K562 (cell line): ENCODE results near the gene CAPRIN1. TPM values are rescaled to one million over a fixed set of nuclear protein-coding genes. Genes with fewer than 3 reads are reported as not detected.

ENCODE experiments used
- CBX1 ChIP-seq: sonication (generic); IDR thresholded peaks from 2 replicates; pipeline ENCODE4 v1.6.1; 2016; ENCODE audit warnings: antibody characterized with exemption, low read depth, mild to moderate bottlenecking
- COPS2 ChIP-seq: fragments of 450-650 bp; conservative IDR thresholded peaks from 2 replicates; pipeline ENCODE4 v1.6.1; 2016; ENCODE audit warnings: mild to moderate bottlenecking, moderate library complexity
- E2F8 ChIP-seq: fragments of 450-650 bp; IDR thresholded peaks from 2 replicates; pipeline ENCODE4 v1.7.1; 2018; ENCODE audit warnings: mild to moderate bottlenecking, low read depth; ENCODE audit not compliant: partially characterized antibody
- GATAD2B ChIP-seq: fragments of 450-650 bp; IDR thresholded peaks from 2 replicates; pipeline ENCODE4 v1.6.1; 2017; ENCODE audit warnings: mild to moderate bottlenecking, borderline replicate concordance
- HES1 ChIP-seq: fragments of 450-650 bp; IDR thresholded peaks from 2 replicates; pipeline ENCODE4 v1.6.1; 2016; ENCODE audit warnings: low read depth, mild to moderate bottlenecking, moderate library complexity
- HNRNPH1 ChIP-seq: fragments of 200-400 bp; formaldehyde crosslinking; optimal IDR thresholded peaks from 2 replicates; pipeline ENCODE3; 2017; ENCODE audit warnings: low read depth, mild to moderate bottlenecking, low read length, moderate library complexity
- KAT7 ChIP-seq: sonication (generic); formaldehyde crosslinking; IDR thresholded peaks from 2 replicates; pipeline ENCODE4 v1.8.0; 2022; ENCODE audit warnings: missing genetic modification reagents, mild to moderate bottlenecking, borderline replicate concordance
- PML ChIP-seq: IDR thresholded peaks from 2 replicates; pipeline ENCODE4 v1.6.1; 2012; ENCODE audit warnings: low read length, inconsistent platforms
- POLR2H ChIP-seq: IDR thresholded peaks from 2 replicates; pipeline ENCODE4 v1.6.1; 2016; ENCODE audit warnings: missing genetic modification characterization, low read depth, mild to moderate bottlenecking, control low read depth, missing compliant biosample characterization, moderate library complexity
- RERE ChIP-seq: sonication (generic); formaldehyde crosslinking; IDR thresholded peaks from 2 replicates; pipeline ENCODE4 v1.8.0; 2023; ENCODE audit warnings: missing genetic modification reagents, mild to moderate bottlenecking, borderline replicate concordance
- TCF7 ChIP-seq: sonication (generic); IDR thresholded peaks from 2 replicates; pipeline ENCODE4 v1.6.1; 2016; ENCODE audit warnings: antibody characterized with exemption, borderline replicate concordance
- YBX1 ChIP-seq: fragments of 450-650 bp; IDR thresholded peaks from 2 replicates; pipeline ENCODE4 v1.7.1; 2016; ENCODE audit warnings: mild to moderate bottlenecking
- ZNF699 ChIP-seq: fragments of 250-450 bp; sonication (Bioruptor Pico); IDR thresholded peaks from 2 replicates; pipeline ENCODE4 v1.8.0; 2021; ENCODE audit warnings: mild to moderate bottlenecking, moderate library complexity; ENCODE audit not compliant: insufficient replicate concordance
- polyA plus RNA-seq, 8 experiments: library from polyadenylated mRNA; depleted of rRNA in 4 of 8; stranded (reverse) in 5 of 8; unstranded in 3 of 8; fragments of >200 nt; fragmentation: Nextera tagmentation in 2 of 8; fragmentation: Illumina TruSeq in 1 of 8; extraction: Ambion mirVana in 2 of 8; extraction: Trizol in 1 of 8; gene quantifications; 2 replicates each; pipeline versions ENCODE4 v1.2.1 to v1.2.3, GENCODE V29; 2011 to 2014; ENCODE audit warnings: inconsistent platforms in 1 of 8, missing spikeins in 1 of 8
- total RNA-seq, 7 experiments: library from RNA; depleted of rRNA in 6 of 7; stranded (reverse); fragments of >200 nt in 6 of 7; fragmentation: Illumina TruSeq in 2 of 7; extraction: Trizol in 2 of 7; gene quantifications; 2 replicates each; pipeline versions ENCODE4 v1.2.1 to v1.2.3, GENCODE V29; 2011 to 2021; ENCODE audit warnings: low replicate concordance in 1 of 7
- TF ChIP-seq, protein P1 (sequence below): fragments of 250-450 bp; sonication (Bioruptor Pico); IDR thresholded peaks from 2 replicates; pipeline ENCODE4 v1.5.1; 2021; ENCODE audit warnings: mild to moderate bottlenecking
- TF ChIP-seq, protein P2 (sequence below): sonication (generic); formaldehyde crosslinking; IDR thresholded peaks from 2 replicates; pipeline ENCODE4 v1.8.0; 2022; ENCODE audit warnings: mild to moderate bottlenecking, missing genetic modification reagents

Gene CAPRIN1
- total and polyA plus RNA-seq, 9 of the 15 experiments (the other 6 are each of a cell fraction or from before 2014, with no cell fraction given), result 49.6 to 271 (median 244) TPM

DNA sequence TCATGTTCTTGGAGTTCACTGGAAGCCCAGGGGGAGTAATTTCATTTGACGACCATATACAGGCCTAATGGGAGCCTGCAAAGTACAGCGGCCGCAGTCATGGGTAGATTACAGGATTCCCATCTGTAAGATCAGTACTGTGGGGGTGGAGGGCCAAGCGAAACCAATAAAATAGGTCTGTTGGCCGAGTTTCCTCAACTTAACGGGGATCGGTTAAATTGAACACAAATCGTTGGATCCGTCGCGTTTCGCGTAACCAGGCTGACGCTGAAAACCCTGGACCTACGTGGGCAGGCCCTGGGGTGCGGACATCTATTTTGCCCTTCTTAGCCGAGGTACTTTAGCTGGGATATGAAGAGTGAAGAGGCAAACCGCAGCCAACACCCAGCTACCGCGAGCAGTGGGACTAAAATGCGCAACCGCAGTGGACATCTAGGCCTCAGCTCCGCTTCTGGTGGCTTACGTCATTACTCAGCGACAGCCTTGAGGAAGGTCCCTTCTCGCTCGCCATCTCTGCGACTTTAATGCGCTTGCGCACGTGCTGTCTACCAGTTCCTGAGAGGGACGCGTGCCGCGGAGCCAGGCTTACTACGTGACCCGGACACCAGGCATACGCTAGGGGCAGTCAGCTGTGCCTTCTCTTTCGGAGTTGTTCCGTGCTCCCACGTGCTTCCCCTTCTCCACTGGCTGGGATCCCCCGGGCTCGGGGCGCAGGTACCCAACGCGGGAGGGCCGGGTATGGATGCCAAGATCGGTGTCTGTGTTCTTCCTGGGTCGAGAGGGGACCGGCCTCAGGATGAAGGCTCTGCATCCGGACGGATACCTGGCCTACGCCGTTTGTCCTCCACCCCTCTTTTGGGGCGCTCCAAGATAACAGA is 53.8 kb downstream of the CAPRIN1 start, which contains the start of gene NAT10 (continued):
- TF ChIP-seq YBX1 (no peak), GATAD2B (no peak), CBX1 (no peak; the same call in 1 of the 2 replicates), KAT7 (CRISPR knock-in tag) (peak; percentile 79; the same call in 1 of the 2 replicates), COPS2 (no peak), POLR2H (tag) (peak; percentile 94), PML (peak; percentile 29; the same call in 1 of the 2 replicates), ZNF699 (CRISPR knock-in tag) (no peak), RERE (no peak), E2F8 (peak; percentile 84), TCF7 (no peak; the same call in 1 of the 2 replicates), HNRNPH1 (no peak), HES1 (peak; percentile 91)
- TF ChIP-seq, protein P1, sequence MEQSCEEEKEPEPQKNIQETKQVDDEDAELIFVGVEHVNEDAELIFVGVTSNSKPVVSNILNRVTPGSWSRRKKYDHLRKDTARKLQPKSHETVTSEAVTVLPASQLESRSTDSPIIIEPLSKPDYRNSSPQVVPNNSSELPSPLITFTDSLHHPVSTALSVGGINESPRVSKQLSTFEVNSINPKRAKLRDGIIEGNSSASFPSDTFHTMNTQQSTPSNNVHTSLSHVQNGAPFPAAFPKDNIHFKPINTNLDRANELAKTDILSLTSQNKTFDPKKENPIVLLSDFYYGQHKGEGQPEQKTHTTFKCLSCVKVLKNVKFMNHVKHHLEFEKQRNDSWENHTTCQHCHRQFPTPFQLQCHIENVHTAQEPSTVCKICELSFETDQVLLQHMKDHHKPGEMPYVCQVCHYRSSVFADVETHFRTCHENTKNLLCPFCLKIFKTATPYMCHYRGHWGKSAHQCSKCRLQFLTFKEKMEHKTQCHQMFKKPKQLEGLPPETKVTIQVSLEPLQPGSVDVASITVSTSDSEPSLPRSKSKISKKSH (CRISPR knock-in tag), result no peak
- TF ChIP-seq, protein P2, sequence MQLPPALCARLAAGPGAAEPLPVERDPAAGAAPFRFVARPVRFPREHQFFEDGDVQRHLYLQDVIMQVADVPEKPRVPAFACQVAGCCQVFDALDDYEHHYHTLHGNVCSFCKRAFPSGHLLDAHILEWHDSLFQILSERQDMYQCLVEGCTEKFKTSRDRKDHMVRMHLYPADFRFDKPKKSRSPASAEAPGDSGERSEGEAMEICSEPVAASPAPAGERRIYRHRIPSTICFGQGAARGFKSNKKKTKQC (CRISPR knock-in tag), result peak; percentile 96
